ENCODE data around the gene SLC4A9. TPM values are rescaled to one million over a fixed set of nuclear protein-coding genes. Genes with fewer than 3 reads are reported as not detected.

The SLC4A9 gene
- total and polyA plus RNA-seq, 2 experiments from 2014 or later = not detected

- no peak for DNase-seq (ENCODE audit: low read depth in 1 of 2, low spot score in 1 of 2)
- no peak overlapping the region for H3K4me3 ChIP-seq
- H3K27ac ChIP-seq = no peak overlapping the region
- TF ChIP-seq, protein P1, sequence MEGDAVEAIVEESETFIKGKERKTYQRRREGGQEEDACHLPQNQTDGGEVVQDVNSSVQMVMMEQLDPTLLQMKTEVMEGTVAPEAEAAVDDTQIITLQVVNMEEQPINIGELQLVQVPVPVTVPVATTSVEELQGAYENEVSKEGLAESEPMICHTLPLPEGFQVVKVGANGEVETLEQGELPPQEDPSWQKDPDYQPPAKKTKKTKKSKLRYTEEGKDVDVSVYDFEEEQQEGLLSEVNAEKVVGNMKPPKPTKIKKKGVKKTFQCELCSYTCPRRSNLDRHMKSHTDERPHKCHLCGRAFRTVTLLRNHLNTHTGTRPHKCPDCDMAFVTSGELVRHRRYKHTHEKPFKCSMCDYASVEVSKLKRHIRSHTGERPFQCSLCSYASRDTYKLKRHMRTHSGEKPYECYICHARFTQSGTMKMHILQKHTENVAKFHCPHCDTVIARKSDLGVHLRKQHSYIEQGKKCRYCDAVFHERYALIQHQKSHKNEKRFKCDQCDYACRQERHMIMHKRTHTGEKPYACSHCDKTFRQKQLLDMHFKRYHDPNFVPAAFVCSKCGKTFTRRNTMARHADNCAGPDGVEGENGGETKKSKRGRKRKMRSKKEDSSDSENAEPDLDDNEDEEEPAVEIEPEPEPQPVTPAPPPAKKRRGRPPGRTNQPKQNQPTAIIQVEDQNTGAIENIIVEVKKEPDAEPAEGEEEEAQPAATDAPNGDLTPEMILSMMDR (IDR thresholded peaks at IDR 0.05; ENCODE audit: low read depth, low read length) = no peak
- H3K27me3 ChIP-seq = no peaks in the 10 kb centered on the region
- peaks cover 17% of the 10 kb centered on the region for H3K4me1 ChIP-seq (ENCODE audit: low read depth)
- no peaks in the 10 kb centered on the region for H3K36me3 ChIP-seq
- H3K9me3 ChIP-seq (ENCODE audit: low read depth) = no peaks in the 10 kb centered on the region
Observed at GRCh38 chr5:140338908-140339307, 21.1 kb upstream of the SLC4A9 start.

DNA sequence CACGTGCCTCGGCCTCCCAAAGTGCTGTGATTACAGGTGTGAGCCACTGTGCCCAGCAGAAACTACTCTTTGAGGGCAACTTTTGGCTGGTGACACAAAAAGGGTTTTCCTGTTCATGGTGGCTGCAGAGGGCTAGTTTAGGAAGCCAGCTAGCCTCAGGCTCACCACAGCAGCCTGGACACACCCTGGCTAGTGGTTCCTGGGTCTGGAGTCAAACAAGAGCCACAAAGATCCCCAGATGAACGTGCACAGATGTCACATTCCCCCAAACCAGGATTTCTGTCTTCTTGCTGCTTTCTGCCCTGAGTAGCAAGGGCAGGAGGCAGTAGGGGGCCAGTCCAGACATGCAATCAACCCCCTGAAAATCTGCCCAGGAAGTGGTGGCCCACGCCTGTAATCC lies 20.4 kb upstream of the SLC4A9 start:
- Histone ChIP-seq H3K9me3 (ENCODE audit: low read depth) (no peaks in the 10 kb centered on the region), H3K27me3 (peaks cover 1% of the 10 kb centered on the region), H3K27ac (no peak overlapping the region), H3K4me1 (ENCODE audit: low read depth) (peaks cover 17% of the 10 kb centered on the region), H3K36me3 (no peaks in the 10 kb centered on the region), H3K4me3 (no peak overlapping the region)
- TF ChIP-seq, protein P1 (IDR thresholded peaks at IDR 0.05; ENCODE audit: low read depth, low read length) = no peak
- no peak for DNase-seq (ENCODE audit: low read depth in 1 of 2, low spot score in 1 of 2)

DNA sequence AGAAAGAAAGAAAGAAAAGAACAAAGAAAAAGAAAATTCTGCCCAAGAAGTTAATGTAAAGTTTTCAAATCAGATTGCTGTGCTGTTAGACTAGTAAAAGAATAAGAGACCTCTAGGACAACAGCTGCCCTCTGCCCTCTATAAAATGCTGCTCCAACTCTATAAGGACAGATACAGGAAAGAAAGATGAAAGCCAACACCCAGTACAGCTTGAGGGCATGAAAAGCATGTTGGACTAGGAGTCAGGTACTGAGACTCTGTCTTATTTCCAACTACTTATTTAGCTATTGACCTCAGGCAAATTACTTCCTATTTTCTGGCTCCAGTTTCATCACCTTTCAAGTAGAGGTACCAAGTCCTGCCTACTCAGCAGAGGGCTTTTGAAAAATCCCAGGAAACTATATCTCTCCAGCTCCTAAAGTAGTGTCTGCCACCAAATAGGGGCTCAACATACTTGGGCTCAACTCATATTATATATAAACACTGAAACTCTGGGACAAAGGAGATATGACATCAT lies 19.3 kb upstream of the SLC4A9 start:
- Histone ChIP-seq H3K27me3 (peaks cover 10% of the 10 kb centered on the region), H3K4me3 (no peak overlapping the region), H3K36me3 (no peaks in the 10 kb centered on the region), H3K9me3 (ENCODE audit: low read depth) (no peaks in the 10 kb centered on the region), H3K27ac (no peak overlapping the region), H3K4me1 (ENCODE audit: low read depth) (peaks cover 13% of the 10 kb centered on the region)
- TF ChIP-seq, protein P1 (IDR thresholded peaks at IDR 0.05; ENCODE audit: low read depth, low read length) = no peak
- no peak for DNase-seq (ENCODE audit: low read depth in 1 of 2, low spot score in 1 of 2)

GRCh38 chr5:140341591-140341990 lies 18.4 kb upstream of the SLC4A9 start:
- peaks cover 4% of the 10 kb centered on the region for H3K4me1 ChIP-seq (ENCODE audit: low read depth)
- H3K4me3 ChIP-seq = no peak overlapping the region
- no peak overlapping the region for H3K27ac ChIP-seq
- no peaks in the 10 kb centered on the region for H3K36me3 ChIP-seq
- TF ChIP-seq, protein P1 (IDR thresholded peaks at IDR 0.05; ENCODE audit: low read depth, low read length) = no peak
- H3K9me3 ChIP-seq (ENCODE audit: low read depth) = no peaks in the 10 kb centered on the region
- peaks cover 10% of the 10 kb centered on the region for H3K27me3 ChIP-seq
- DNase-seq (ENCODE audit: low read depth in 1 of 2, low spot score in 1 of 2) = no peak

- no peak overlapping the region for H3K4me3 ChIP-seq
- H3K27me3 ChIP-seq = peaks cover 10% of the 10 kb centered on the region
- H3K9me3 ChIP-seq (ENCODE audit: low read depth) = no peaks in the 10 kb centered on the region
- peak in 1 of 2 donors; percentile 42 for DNase-seq (ENCODE audit: low read depth in 1 of 2, low spot score in 1 of 2)
- TF ChIP-seq, protein P1 (IDR thresholded peaks at IDR 0.05; ENCODE audit: low read depth, low read length) = no peak
- H3K36me3 ChIP-seq = no peaks in the 10 kb centered on the region
- peaks cover 4% of the 10 kb centered on the region for H3K4me1 ChIP-seq (ENCODE audit: low read depth)
- H3K27ac ChIP-seq = no peak overlapping the region
Observed at GRCh38 chr5:140342287-140342686, 17.7 kb upstream of the SLC4A9 start.

Data from cardiac muscle cell (in vitro differentiated cells and primary cell).